GM18868 (cell line): ENCODE data around the gene DYNC2LI1.

Source experiments
- ATAC-seq: cut with Tn5 transposase; IDR thresholded peaks from one replicate; pipeline ENCODE4 v1.9.1; 2021; ENCODE audit warnings: mild to moderate bottlenecking, moderate library complexity; ENCODE audit not compliant: unreplicated experiment

Gene DYNC2LI1

DNA sequence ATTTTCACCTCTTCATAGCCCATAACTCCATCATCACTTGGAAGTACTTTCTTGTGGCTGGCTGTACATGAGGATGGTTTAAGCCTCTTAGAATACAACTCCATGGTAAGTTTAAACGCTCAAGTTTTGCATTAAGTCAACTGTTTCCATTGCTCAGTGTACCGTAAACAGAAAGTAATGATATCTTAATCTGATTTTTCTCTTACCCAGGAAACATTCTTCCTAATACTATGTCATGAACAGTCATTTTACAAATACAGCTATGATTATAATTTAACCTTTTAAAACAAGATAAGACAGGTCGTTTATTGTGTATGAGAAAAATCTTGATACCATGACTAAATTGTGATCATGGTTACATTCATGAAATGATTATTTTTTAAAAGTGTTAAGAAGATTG is 11.6 kb upstream of the DYNC2LI1 start:
- no peak for ATAC-seq

GRCh38 chr2:43763091-43763490 is 10.7 kb upstream of the DYNC2LI1 start:
- ATAC-seq: no peak

DNA sequence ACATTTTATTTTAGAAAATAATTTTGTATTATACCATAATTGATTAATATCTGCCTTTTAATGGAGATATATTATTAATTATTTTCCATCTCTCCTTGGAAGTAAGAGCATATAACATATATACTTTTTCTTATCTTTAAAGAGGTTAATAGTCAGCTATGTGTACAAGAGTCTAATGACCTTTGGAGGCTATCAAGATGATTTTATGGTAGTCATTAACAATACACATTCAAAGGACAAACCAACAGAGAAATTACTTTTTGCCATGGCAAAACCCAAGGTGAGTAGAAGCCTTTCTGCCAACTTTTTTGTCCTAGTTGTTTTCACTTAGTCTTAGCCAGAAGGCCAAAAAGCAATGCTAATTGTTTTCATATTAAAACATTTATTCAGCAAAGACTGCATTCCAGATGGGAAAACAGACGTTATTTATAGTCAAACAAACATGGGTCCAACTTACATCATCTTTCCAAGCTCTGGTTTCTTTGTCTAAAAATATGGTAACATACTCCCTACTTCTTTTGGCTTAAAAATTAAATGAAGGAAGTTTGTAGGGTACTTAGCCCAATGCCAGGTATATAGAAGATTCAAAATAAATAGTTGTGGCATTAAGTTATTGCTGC is 9.6 kb upstream of the DYNC2LI1 start:
- ATAC-seq: no peak

DNA sequence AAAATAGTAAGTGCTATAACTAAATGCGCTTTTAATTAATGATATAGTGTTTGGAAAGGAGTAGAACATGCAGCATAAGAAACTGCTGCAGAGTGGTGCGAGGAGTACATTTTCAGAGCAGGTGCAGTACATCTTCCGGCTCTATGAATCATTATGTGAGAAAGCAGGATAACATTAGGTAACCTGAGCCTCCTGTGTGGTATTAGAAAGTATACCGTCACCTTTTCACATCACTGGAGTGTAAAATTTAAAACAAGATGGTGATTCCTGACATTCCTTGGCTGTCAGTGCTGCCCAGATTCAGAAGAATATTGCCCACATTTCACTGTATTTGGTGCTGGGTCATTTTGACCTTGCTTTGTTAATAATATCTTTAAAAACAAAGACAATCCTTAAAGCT is 7.8 kb upstream of the DYNC2LI1 start:
- no peak for ATAC-seq

GRCh38 chr2:43774617-43775016 is 778 bp downstream of the DYNC2LI1 start:
- no peak for ATAC-seq

- ATAC-seq: no peak
These were observed 2.5 kb downstream of the DYNC2LI1 start for GRCh38 chr2:43776324-43776723.

GRCh38 chr2:43777306-43777926 is 3.6 kb downstream of the DYNC2LI1 start:
- ATAC-seq: no peak

DNA sequence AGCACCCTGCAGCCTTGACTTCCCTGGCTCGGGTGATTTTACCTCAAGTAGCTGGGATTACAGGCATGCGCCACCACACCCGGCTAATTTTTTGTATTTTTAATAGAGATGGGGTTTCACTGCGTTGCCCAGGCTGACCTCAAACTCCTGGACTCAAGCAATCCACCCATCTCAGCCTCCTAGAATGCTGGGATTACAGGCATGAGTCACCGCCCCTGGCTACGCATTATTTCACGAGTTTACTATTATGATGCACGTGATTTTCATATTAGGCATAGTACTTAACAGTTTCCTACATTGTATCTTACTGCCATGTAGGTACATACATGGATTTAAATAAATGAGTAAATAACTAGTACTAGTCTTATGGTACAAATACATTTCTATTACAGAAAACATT is 4.4 kb downstream of the DYNC2LI1 start:
- ATAC-seq: no peak

GRCh38 chr2:43787895-43788294 is 14.1 kb downstream of the DYNC2LI1 start:
- ATAC-seq: no peak

DNA sequence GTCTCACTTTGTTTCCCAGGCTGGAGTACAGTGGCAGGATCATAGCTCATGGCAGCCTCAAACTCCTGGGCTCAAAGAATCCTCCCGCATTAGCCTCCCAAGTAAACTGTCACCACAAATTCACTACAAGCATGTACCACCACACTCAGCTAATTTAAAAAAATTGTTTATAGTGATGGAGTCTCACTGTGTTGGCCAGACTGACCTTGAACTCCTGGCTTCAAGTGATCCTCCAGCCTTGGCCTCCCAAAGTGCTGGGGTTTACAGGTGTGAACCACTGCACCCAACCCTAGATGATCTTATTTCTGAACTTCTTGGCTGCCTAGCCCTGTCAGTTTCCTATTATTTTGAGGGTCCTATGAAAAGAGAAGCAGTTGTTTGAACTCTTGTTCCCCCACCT is 14.8 kb downstream of the DYNC2LI1 start:
- no peak for ATAC-seq

- ATAC-seq: no peak
These were observed 16.3 kb downstream of the DYNC2LI1 start for GRCh38 chr2:43790147-43790546.

DNA sequence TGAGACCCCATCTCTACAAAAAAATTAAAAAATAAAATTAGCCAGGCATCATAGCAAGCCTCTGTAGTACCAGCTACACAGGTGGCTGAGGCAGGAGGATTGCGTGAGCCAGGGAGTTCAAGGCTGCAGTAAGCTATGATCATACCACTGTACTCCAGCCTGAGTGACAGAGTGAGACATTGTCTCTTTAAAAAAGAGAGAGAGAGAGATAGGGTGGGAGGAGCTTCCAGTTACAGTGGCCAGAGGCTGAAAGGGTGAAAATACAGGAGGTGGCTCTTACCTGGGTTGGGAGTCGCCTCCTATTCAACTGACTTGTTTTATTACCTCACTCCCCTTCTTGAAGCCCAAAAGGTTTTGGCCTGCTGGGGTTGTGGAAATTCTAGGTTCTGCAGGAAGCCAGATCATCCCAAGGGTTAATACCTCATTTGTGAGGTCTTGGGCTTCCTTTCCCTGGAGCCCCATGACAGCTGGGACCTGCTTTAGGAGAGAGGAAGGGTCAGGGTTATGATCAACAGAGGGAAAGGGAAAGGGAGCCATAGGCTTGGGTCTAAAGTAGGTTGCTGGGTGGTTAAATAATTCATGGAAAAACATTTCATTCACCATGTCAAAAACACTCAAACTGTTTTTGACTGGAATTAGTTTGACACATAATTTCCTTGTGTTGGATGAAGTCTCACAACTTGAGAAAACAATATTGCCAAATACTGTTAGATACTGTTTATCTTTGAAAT is 17.4 kb downstream of the DYNC2LI1 start:
- no peak for ATAC-seq

DNA sequence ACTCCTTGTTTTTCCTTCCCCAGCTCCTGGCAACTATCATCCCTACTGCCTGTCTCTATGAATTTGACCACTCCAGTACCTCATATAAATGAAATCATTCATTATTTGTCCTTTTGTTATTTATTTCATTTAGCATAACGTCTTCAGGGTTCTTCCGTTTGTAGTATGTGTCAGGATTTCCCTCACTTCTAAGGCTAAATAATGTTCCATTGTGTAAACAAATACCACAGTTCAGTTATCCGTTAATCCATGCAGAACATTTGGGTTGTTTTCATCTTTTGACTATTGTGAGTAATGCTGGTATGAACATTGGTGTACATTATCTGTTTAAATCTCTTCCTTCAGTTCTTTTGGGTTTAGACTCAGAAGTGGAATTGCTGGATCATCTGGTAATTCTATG is 18.8 kb downstream of the DYNC2LI1 start:
- no peak for ATAC-seq

DNA sequence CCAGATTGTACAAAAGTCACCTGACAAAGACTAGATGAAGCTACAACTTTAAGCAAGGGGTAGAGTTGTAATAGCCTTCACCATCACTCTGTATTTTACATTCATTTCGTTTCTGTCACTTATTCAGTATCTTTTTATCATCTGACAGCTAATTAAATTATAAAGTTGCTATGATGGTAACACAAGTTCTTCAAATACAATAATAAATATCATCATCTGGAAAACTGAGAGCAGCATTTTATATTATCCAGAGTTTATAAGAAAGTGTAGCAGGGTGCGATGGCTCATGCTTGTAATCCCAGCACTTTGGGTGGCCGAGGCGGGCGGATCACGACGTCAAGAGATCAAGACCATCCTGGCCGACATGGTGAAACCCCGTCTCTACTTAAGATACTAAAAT is 21.1 kb downstream of the DYNC2LI1 start:
- no peak for ATAC-seq

DNA sequence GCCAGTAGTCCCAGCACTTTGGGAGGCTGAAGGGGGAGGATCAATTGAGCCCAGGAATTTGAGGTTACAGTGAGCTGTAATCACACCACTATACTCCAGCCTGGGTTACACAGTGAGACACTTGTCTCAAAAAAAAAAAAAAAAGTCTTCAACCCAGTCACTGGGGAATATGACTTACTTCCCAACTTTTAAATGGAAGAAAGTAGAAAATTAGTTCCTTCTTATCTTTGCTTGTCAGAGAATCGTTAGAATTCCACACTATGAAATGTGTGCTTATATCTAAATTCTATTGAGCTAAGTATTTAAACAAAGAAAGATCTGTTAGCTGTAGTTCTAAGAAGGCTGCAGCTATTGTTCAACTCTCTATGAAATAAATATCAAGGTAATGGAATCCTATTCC is 22.4 kb downstream of the DYNC2LI1 start:
- ATAC-seq: no peak

DNA sequence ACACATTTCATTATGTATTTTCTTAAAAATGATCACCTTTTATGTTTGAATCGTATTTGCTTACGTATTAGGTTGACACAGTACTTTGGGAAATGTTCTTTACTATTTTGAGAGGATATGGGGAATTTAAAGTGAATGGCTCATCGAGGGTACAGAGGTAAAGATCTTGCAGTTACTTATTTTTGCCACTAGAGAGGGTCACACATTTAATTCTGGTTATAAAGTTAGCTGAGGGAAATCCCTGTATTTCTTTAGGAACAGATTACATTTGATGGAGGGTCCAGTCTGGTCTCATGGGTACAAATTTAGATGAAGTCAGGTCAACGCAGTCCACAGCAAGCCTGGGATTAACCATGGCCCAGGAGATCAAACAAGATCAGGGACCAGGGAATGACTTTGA is 24.5 kb downstream of the DYNC2LI1 start:
- no peak for ATAC-seq

DNA sequence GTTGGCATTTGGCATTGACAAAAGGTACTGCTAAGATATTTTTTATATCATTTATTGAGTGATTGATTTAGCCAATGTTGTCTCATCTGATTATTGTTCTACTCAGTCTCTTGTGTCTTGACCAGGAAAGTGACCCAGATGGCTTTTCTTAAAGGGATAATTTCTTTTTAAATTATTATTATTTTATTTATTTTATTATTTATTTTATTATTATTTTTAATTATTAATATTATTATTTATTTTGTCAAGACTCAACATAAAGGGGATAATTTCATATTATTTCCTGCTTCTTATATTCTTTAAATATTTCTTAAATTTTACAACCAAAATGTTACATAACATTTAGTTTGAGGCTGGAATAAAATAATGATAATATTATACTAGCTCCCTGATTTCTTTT is 27.1 kb downstream of the DYNC2LI1 start:
- no peak for ATAC-seq

DNA sequence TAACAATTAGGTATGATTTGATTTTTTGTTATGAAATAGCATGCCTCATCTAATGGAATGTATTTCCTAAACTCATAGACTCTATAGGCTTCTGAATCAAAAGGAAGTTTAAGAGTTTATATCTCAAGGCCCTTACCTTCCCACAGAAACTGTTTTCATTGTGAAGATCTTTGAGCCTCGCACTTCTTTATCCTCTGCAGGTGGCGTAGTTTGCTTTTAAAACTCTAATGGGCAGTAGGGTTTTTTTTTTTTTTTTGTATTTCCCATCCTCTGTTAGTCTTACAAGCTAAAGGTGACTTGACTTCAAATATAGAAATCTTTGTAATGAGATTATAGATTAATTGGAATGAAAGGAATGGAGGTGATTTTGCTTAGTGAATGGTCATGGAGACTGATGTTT is 28.3 kb downstream of the DYNC2LI1 start:
- no peak for ATAC-seq

- no peak for ATAC-seq
These were observed 29.3 kb downstream of the DYNC2LI1 start for GRCh38 chr2:43803113-43803512.

DNA sequence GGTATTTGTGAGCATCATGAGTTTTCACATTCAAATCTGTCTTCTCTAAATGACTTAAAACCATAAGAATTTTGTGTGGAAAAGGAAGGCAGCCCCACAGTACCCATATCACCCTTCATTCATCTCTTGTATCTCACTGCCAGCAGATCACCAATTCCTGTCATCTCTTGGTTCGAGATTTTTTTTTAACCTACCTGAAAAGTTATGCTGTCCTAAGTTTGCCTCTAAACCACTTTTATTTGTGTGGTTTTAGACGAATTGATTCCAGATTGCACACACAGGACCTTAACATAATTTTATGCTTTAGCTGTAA is 32.8 kb downstream of the DYNC2LI1 start:
- ATAC-seq: no peak

DNA sequence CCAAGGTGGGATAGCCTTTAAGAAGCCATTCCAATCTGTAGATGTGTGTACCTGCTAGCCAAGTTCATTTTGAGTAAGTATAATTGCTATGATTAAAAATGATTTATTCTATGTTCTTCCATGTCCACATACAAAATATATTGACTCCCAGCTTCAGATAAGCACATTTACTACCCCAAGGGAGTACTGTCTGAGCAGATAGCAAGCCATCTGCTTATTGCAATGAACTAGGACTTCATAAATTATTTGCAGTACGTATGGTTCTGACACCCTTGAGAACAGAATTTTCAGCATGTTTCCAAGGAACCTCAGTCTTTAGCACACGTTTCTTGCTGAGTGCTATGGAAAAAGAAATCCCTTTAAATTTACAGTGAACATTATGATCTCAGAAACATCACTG is 36.6 kb downstream of the DYNC2LI1 start:
- ATAC-seq: no peak

GRCh38 chr2:43810888-43811287 is 37.0 kb downstream of the DYNC2LI1 start:
- no peak for ATAC-seq

DNA sequence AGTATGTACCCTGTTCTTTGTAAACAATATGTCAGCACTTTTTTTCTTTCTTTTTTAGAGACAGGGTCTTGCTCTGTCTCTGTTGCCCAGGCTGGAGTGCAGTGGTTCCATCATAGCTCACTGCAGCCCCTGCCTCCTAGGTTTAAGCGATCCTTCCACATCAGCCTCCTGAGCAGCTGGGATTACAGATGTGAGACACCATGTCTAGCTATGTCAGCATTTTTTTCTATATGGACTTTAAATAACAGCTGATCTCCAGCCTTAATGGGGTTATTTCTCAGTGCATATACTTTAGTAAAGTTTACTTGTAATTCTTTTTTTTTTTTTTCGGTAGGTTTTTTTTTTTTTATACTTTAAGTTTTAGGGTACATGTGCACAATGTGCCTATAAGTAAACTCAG is 38.2 kb downstream of the DYNC2LI1 start:
- ATAC-seq: no peak
